Breast epithelium (tissue), 3 donors: ENCODE results near the gene MOCS2.

ENCODE experiments used
- POLR2A ChIP-seq: fragments of 450-650 bp; IDR thresholded peaks from one replicate; pipeline ENCODE4 v1.6.1; 2016; ENCODE audit warnings: antibody characterized with exemption, mild to moderate bottlenecking, moderate library complexity
- POLR2AphosphoS5 ChIP-seq, 3 donors: sonication (generic); formaldehyde crosslinking; IDR thresholded peaks; one replicate each; pipeline ENCODE4 v1.6.1; 2017; ENCODE audit warnings: antibody characterized with exemption in 3 of 3
- TF ChIP-seq, protein P1 (sequence below), 3 donors: fragments of 450-650 bp; IDR thresholded peaks; one replicate each; pipeline ENCODE4 v1.5.1; 2016 to 2017; ENCODE audit warnings: antibody characterized with exemption in 3 of 3, mild to moderate bottlenecking in 3 of 3, moderate library complexity in 3 of 3

DNA sequence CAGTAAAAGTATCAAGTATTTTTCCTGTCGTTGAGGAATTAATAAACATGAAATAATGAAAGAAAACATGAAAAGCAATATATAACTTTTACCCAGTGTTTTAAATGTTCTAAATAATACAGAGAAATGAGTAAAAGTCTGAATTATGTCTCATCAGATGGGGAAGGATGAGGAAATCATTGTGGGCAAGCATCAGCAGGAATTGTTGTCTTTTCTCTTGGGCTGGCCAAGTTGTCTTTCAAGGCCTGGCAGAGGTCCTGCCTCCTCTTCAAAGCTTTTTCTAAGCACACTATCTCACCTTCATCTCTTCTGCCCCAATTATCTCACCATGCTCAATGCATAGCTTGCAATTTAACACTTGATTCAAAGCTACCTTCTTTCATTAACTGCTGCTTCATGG is 41.9 kb downstream of the MOCS2 start:
- TF ChIP-seq POLR2A = no peak
- TF ChIP-seq, protein P1, sequence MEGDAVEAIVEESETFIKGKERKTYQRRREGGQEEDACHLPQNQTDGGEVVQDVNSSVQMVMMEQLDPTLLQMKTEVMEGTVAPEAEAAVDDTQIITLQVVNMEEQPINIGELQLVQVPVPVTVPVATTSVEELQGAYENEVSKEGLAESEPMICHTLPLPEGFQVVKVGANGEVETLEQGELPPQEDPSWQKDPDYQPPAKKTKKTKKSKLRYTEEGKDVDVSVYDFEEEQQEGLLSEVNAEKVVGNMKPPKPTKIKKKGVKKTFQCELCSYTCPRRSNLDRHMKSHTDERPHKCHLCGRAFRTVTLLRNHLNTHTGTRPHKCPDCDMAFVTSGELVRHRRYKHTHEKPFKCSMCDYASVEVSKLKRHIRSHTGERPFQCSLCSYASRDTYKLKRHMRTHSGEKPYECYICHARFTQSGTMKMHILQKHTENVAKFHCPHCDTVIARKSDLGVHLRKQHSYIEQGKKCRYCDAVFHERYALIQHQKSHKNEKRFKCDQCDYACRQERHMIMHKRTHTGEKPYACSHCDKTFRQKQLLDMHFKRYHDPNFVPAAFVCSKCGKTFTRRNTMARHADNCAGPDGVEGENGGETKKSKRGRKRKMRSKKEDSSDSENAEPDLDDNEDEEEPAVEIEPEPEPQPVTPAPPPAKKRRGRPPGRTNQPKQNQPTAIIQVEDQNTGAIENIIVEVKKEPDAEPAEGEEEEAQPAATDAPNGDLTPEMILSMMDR (IDR thresholded peaks at IDR 0.05) = no peak
- TF ChIP-seq POLR2AphosphoS5 (IDR thresholded peaks at IDR 0.05) = no peak
